Vagina (tissue), 2 donors: ENCODE results near the gene AKR7A3. TPM values are rescaled to one million over a fixed set of nuclear protein-coding genes. Genes with fewer than 3 reads are reported as not detected.

Experiments used
- DNase-seq, 2 donors: peaks; one replicate each; pipeline ENCODE4 v3.0.0-alpha.2; 2017; ENCODE audit errors: extremely low spot score in 2 of 2
- H3K27ac ChIP-seq: fragments of 200-600 bp; sonication (generic); one replicate; pipeline ENCODE4 v1.5.1; 2019
- H3K27me3 ChIP-seq: fragments of 200-600 bp; sonication (generic); one replicate; pipeline ENCODE4 v1.5.1; 2019
- H3K36me3 ChIP-seq, 2 donors: fragments of 200-600 bp; sonication (generic); one replicate each; pipeline ENCODE4 v1.5.1; 2017 to 2019
- H3K4me1 ChIP-seq: fragments of 200-600 bp; sonication (generic); one replicate; pipeline ENCODE4 v1.5.1; 2019
- H3K4me3 ChIP-seq, 2 donors: fragments of 200-600 bp; sonication (generic); 1 replicate in 1 of 2; 2 replicates in 1 of 2; pipeline ENCODE4 v1.5.1; 2016 to 2019
- H3K9me3 ChIP-seq: fragments of 200-600 bp; sonication (generic); one replicate; pipeline ENCODE4 v1.5.1; 2019
- POLR2A ChIP-seq, 2 donors: fragments of 450-650 bp; IDR thresholded peaks; one replicate each; pipeline ENCODE4 v1.6.1; 2017; ENCODE audit warnings: antibody characterized with exemption in 2 of 2, mild to moderate bottlenecking in 2 of 2, moderate library complexity in 2 of 2
- POLR2AphosphoS5 ChIP-seq, 2 donors: sonication (generic); formaldehyde crosslinking; IDR thresholded peaks; one replicate each; pipeline ENCODE4 v1.9.0; 2017; ENCODE audit warnings: antibody characterized with exemption in 2 of 2, mild to moderate bottlenecking in 2 of 2, low read depth in 1 of 2; ENCODE audit not compliant: insufficient read depth in 1 of 2
- intact Hi-C: fragments of 100-400 bp; cut with DNase I; formaldehyde crosslinking; loops from one replicate; pipeline ENCODE4 v1.15.1; 2023
- total RNA-seq: library from RNA; depleted of rRNA; stranded (reverse); fragments of >200 nt; gene quantifications from one replicate; pipeline ENCODE4 v1.2.3, GENCODE V29; 2016
- TF ChIP-seq, protein P1 (sequence below), 3 experiments: fragments of 450-650 bp in 2 of 3; fragments of 200-600 bp in 1 of 3; sonication (generic) in 1 of 3; IDR thresholded peaks; one replicate each; pipeline ENCODE4 v1.5.1; 2017 to 2019; ENCODE audit warnings: antibody characterized with exemption in 3 of 3, mild to moderate bottlenecking in 2 of 3, moderate library complexity in 2 of 3

Gene AKR7A3
- total RNA-seq, 1 donor from 2014 or later: 4.2 TPM

DNA sequence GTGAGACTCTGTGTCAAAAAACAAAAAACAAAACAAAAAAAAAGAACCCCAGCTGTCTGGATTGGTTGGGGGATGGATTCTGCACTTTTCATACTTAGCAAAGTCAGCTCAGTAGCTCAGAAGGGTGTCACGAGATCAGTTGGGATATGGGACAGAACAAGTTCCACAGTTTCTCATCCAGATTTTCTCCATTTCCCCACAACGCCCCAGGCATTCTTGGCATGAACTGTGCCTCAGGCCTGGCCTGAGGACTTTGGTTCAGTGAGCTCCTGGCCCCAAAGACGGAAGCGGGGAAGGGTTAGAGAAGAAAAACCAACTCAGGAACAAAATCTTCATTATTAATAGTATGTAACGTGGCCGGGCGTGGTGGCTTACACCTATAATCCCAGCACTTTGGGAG, 21.5 kb upstream of the AKR7A3 start:
- Histone ChIP-seq H3K36me3 (peaks cover 0 to 37% of the 10 kb centered on the region in 2 donors), H3K27ac (no peak overlapping the region), H3K27me3 (no peaks in the 10 kb centered on the region), H3K9me3 (no peaks in the 10 kb centered on the region), H3K4me1 (peaks cover 50% of the 10 kb centered on the region), H3K4me3 (no peak overlapping the region)
- intact Hi-C loops: no loop called here
- DNase-seq: no peak
- TF ChIP-seq POLR2A (IDR thresholded peaks at IDR 0.05) (no peak), POLR2AphosphoS5 (IDR thresholded peaks at IDR 0.05; ENCODE audit: insufficient read depth in 1 of 2, low read depth in 1 of 2) (no peak)
- TF ChIP-seq, protein P1, sequence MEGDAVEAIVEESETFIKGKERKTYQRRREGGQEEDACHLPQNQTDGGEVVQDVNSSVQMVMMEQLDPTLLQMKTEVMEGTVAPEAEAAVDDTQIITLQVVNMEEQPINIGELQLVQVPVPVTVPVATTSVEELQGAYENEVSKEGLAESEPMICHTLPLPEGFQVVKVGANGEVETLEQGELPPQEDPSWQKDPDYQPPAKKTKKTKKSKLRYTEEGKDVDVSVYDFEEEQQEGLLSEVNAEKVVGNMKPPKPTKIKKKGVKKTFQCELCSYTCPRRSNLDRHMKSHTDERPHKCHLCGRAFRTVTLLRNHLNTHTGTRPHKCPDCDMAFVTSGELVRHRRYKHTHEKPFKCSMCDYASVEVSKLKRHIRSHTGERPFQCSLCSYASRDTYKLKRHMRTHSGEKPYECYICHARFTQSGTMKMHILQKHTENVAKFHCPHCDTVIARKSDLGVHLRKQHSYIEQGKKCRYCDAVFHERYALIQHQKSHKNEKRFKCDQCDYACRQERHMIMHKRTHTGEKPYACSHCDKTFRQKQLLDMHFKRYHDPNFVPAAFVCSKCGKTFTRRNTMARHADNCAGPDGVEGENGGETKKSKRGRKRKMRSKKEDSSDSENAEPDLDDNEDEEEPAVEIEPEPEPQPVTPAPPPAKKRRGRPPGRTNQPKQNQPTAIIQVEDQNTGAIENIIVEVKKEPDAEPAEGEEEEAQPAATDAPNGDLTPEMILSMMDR (IDR thresholded peaks at IDR 0.05): no peak

DNA sequence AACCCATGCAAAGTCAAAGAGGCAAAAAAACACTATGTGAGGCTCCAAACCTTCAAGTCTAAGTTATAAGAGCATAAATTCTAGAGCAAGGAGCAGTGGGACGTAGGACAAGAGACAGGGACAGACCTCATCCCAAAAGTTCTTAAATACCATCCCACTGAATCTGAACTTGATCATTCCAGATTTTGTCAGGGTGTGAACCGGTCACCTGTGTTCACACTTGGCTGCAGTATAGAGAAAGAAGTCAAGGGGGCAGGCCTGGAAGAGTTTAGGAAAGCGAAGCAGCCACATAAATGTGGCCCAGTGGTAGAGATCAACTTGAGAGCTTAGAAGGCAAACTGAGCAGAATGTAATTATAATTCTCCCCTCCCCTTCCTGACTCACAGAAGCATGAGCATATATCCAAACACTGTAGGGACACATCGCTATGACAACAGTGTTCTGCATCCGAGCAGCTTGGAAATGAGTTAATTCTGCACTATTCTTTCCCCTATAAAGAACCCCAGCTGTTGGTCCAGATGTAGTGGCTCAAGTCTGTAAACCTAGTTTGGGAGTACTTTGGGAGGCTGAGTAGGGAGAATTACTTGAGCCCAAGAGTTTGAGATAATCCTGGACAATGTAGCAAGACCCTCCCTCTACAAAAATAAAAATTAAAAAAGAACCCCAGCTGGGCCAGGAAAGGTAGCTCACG, 20.7 kb upstream of the AKR7A3 start:
- DNase-seq: peak in 1 of 2 donors; percentile 55
- Histone ChIP-seq H3K27me3 (no peaks in the 10 kb centered on the region), H3K27ac (no peak overlapping the region), H3K4me3 (no peak overlapping the region), H3K9me3 (no peaks in the 10 kb centered on the region), H3K4me1 (peaks cover 47% of the 10 kb centered on the region), H3K36me3 (peaks cover 0 to 45% of the 10 kb centered on the region in 2 donors)
- TF ChIP-seq, protein P1 (IDR thresholded peaks at IDR 0.05): no peak
- TF ChIP-seq POLR2A (IDR thresholded peaks at IDR 0.05): no peak
- TF ChIP-seq POLR2AphosphoS5 (IDR thresholded peaks at IDR 0.05; ENCODE audit: insufficient read depth in 1 of 2, low read depth in 1 of 2): no peak
- intact Hi-C loops: no loop called here

DNA sequence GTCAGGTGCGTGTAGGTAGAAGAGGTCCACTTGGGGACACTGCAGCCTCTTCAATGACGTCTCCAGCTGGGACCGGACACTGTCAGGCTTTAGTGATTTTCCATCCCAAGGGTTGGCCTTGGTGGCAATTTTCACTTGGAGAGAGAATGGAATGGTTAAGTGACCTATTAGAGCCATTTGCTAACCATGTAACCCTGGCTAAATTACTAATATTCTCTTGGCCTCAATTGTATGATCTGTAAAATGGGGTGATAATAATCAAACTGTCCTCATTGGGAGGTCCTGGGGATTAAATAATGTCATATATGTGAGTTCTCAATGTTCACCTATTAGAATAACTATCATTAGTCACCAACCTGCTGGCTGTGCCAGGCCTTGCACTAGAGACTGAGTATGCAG, 19.9 kb upstream of the AKR7A3 start:
- Histone ChIP-seq H3K27me3 (no peaks in the 10 kb centered on the region), H3K9me3 (no peaks in the 10 kb centered on the region), H3K4me1 (peaks cover 40% of the 10 kb centered on the region), H3K27ac (no peak overlapping the region), H3K36me3 (peaks cover 0 to 53% of the 10 kb centered on the region in 2 donors), H3K4me3 (no peak overlapping the region)
- DNase-seq: no peak
- intact Hi-C loops: no loop called here
- TF ChIP-seq POLR2AphosphoS5 (IDR thresholded peaks at IDR 0.05; ENCODE audit: insufficient read depth in 1 of 2, low read depth in 1 of 2): no peak
- no peak for TF ChIP-seq POLR2A (IDR thresholded peaks at IDR 0.05)
- TF ChIP-seq, protein P1 (IDR thresholded peaks at IDR 0.05): no peak

DNA sequence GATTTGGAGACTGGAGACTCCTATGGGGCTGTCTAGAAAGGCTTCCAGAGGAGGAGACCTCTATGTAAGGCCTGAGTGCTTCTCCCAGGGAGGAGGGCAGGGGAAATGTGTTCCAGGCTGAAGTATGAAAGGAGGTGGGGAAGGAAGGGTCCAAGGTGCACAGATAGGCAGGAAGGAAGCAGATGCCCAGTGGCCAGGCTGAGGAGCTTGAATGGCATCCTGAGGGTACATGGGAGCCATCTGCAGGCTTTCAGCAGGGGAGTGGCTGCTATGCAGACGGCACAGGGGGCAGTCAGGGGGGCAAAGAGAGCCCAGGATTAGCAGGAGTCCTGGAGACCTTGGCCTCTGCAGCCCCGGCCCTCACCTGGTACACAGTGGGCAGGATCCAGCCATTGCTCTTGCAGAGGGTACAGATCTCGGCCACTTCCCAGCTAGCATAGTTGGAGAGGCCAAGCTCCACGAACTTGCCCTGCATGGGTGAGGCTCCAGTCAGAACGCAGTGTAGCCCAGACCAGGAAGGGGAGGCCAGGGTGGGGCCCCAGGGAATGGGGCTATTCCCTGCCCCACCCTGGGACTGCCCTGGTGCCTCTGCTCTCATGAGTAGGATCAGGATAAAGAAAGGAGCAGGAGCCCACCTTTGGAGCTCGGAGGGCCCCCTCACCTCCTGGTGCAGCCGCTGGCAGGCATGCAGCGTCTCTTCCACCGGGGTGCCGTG, 19.4 kb upstream of the AKR7A3 start:
- TF ChIP-seq POLR2A (IDR thresholded peaks at IDR 0.05): no peak
- TF ChIP-seq POLR2AphosphoS5 (IDR thresholded peaks at IDR 0.05; ENCODE audit: insufficient read depth in 1 of 2, low read depth in 1 of 2): no peak
- TF ChIP-seq, protein P1 (IDR thresholded peaks at IDR 0.05): no peak
- intact Hi-C loops: no loop called here

DNA sequence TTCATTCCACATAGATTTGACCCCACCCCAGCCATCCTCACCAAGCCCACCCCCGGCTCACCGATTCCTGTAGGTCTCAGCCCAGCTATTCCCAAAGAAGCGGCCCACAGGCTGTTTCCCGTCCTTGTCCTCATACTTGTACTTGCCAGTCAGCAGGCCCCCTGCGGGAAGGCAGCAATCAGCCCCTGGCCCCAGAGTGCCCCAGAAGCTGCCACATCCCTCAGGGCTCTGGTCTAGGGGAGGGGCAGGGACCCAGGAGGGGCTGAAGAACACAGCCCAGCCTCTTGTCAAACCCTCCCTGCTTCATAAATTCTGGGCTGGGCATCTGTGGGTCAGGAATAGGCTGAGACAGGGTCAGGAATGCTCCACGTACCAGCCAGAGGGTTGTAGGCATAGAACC, 18.4 kb upstream of the AKR7A3 start:
- TF ChIP-seq POLR2AphosphoS5 (IDR thresholded peaks at IDR 0.05; ENCODE audit: insufficient read depth in 1 of 2, low read depth in 1 of 2) (no peak), POLR2A (IDR thresholded peaks at IDR 0.05) (no peak)
- TF ChIP-seq, protein P1 (IDR thresholded peaks at IDR 0.05): no peak
- Histone ChIP-seq H3K9me3 (no peaks in the 10 kb centered on the region), H3K27ac (no peak overlapping the region), H3K36me3 (peaks cover 0 to 62% of the 10 kb centered on the region in 2 donors), H3K27me3 (no peaks in the 10 kb centered on the region), H3K4me1 (peaks cover 28% of the 10 kb centered on the region), H3K4me3 (no peak overlapping the region)
- DNase-seq: peak in 1 of 2 donors; percentile 28
- intact Hi-C loops: no loop called here

More for the DNA sequence above, 19.4 kb upstream of the AKR7A3 start:
- peaks cover 0 to 58% of the 10 kb centered on the region in 2 donors for H3K36me3 ChIP-seq
- peaks cover 34% of the 10 kb centered on the region for H3K4me1 ChIP-seq
- peak in 1 of 2 donors; percentile 81 for DNase-seq
- no peak overlapping the region for H3K4me3 ChIP-seq
- no peak overlapping the region for H3K27ac ChIP-seq
- no peaks in the 10 kb centered on the region for H3K27me3 ChIP-seq
- no peaks in the 10 kb centered on the region for H3K9me3 ChIP-seq
